Kidney epithelial cell (primary cell): ENCODE results near the gene SCARF2. TPM values are rescaled to one million over a fixed set of nuclear protein-coding genes. Genes with fewer than 3 reads are reported as not detected.
"Not testable (repeated sequence)": the region's sequence is repeated elsewhere in the genome, so short reads cannot be mapped to it uniquely, and the experiment has no call there.

Experiments
- DNase-seq: peaks from one replicate; pipeline ENCODE4 v3.0.0-alpha.2; 2010; ENCODE audit warnings: low read depth
- H3K27me3 ChIP-seq: 2 replicates; pipeline ENCODE4 v1.6.0; 2011; ENCODE audit warnings: low read length; ENCODE audit not compliant: control insufficient read depth, insufficient read depth
- H3K36me3 ChIP-seq: 2 replicates; pipeline ENCODE4 v1.5.1; 2011; ENCODE audit warnings: low read length; ENCODE audit not compliant: control insufficient read depth, insufficient read depth
- H3K4me3 ChIP-seq: 2 replicates; pipeline ENCODE4 v1.5.1; 2011; ENCODE audit warnings: low read depth, mild to moderate bottlenecking, control low read depth, low read length
- total RNA-seq: library from RNA; depleted of rRNA; stranded (reverse); fragments of >200 nt; gene quantifications from 2 replicates; pipeline ENCODE4 v1.2.3, GENCODE V29; 2015
- TF ChIP-seq, protein P1 (sequence below): IDR thresholded peaks from 2 replicates; pipeline ENCODE4 v1.5.1; 2011; ENCODE audit warnings: mild to moderate bottlenecking, moderate library complexity, low read length, control low read depth, inconsistent platforms; ENCODE audit not compliant: insufficient read depth, poor library complexity, severe bottlenecking

SCARF2 gene
- total RNA-seq, 1 donor from 2014 or later = 33.6 TPM

DNA sequence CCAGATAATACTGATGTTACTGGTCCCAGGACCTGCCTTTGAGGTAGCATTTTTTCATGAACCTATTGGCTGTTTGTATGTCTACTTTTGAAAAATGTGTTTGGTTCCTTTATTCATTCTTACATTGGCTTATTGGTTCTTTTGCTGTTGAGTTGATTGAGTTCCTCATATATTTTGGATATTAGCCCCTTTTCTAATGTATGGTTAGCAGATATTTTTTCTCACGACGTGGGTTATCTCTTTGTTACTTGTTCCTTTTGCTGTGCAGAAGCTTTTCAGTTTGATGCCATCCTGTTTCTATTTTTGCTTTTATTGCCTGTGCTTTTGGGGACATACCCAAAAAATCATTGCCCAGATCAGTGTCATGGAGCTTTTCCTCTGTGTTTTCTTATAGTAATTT, 53.5 kb downstream of the SCARF2 start:
- Histone ChIP-seq H3K36me3 (no peaks in the 10 kb centered on the region), H3K4me3 (no peak overlapping the region), H3K27me3 (no peaks in the 10 kb centered on the region)
- no peak for DNase-seq
- TF ChIP-seq, protein P1, sequence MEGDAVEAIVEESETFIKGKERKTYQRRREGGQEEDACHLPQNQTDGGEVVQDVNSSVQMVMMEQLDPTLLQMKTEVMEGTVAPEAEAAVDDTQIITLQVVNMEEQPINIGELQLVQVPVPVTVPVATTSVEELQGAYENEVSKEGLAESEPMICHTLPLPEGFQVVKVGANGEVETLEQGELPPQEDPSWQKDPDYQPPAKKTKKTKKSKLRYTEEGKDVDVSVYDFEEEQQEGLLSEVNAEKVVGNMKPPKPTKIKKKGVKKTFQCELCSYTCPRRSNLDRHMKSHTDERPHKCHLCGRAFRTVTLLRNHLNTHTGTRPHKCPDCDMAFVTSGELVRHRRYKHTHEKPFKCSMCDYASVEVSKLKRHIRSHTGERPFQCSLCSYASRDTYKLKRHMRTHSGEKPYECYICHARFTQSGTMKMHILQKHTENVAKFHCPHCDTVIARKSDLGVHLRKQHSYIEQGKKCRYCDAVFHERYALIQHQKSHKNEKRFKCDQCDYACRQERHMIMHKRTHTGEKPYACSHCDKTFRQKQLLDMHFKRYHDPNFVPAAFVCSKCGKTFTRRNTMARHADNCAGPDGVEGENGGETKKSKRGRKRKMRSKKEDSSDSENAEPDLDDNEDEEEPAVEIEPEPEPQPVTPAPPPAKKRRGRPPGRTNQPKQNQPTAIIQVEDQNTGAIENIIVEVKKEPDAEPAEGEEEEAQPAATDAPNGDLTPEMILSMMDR = no peak

DNA sequence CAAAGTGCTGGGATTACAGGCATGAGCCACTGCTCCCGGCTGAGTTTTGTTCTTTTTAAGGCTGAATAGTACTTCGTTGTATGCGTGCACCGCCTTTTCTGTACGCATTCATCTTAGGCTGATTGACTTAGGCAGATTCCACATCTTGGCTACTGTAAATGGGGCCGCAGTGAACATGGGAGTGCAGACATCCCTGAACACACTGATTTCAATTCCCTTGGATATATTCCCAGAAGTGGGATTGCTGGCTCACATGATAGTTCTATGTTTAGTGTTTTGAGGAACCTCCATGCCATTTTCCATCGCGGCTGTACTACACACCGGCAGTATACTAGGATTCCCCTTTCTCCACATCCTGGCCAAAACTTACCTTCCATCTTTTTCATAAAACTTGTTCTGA, 54.1 kb downstream of the SCARF2 start:
- Histone ChIP-seq H3K4me3 (no peak overlapping the region), H3K27me3 (no peaks in the 10 kb centered on the region), H3K36me3 (no peaks in the 10 kb centered on the region)
- no peak for DNase-seq
- TF ChIP-seq, protein P1 = no peak

DNA sequence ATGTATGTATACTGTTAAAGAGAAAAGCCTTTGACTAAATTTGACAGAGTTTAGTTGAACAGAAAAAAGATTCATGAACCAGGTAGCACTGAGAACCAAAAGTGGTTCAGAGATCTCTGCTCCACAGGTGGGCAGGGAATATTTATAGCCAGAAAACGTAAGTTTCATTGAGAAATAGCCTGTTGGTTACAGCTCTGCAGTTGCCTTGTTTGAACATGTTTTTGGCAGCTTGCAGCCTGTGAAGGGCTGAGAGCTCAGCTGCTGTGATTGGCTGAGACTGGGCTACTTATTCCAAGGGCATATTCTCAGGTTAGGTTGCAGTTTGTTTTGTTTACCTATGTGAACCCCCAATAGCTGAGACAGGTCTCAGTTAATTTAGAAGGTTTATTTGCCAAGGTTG, 57.1 kb downstream of the SCARF2 start:
- no peak for DNase-seq
- Histone ChIP-seq H3K36me3 (no peaks in the 10 kb centered on the region), H3K4me3 (no peak overlapping the region), H3K27me3 (no peaks in the 10 kb centered on the region)
- TF ChIP-seq, protein P1 = no peak

DNA sequence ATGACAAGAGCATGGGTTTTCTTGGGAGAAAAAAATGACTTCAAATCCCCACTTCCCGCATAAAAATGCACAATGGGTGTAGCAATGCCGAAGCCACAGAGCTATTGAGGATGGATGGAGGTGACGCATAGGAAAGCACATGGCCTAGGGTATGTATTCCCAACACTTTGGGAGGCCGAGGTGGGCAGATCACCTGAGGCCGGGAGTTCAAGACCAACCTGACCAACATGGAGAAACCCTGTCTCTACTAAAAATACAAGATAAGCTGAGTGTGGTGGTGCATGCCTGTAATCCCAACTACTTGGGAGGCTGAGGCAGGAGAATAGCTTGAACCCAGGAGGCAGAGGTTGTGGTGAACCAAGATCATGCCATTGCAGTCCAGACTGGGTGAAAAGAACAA, 58.9 kb downstream of the SCARF2 start:
- DNase-seq, H3K4me3 ChIP-seq, H3K36me3 ChIP-seq, H3K27me3 ChIP-seq: not testable (repeated sequence)

DNA sequence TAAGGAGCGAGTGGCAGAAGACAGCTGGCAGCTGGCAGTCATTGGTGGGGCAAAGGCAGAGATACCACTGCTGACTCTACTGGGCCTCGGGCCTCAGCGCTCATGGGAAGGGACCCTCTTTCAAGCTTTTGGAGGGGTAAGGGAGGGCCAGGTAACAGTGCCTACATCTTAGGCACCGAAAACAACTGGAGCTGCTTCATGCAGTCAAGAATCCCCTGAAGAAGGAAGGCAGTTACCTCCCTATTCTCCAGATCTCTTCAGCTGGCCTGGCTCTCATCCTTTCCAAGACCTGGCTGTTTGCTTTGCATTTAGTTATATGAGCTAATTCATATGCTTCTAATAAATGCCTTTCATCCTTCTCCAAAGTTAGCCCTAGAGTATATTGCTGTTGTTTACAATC, 59.5 kb downstream of the SCARF2 start:
- Histone ChIP-seq H3K4me3 (no peak overlapping the region), H3K27me3 (no peaks in the 10 kb centered on the region), H3K36me3 (no peaks in the 10 kb centered on the region)
- TF ChIP-seq, protein P1 = no peak
- DNase-seq = no peak

DNA sequence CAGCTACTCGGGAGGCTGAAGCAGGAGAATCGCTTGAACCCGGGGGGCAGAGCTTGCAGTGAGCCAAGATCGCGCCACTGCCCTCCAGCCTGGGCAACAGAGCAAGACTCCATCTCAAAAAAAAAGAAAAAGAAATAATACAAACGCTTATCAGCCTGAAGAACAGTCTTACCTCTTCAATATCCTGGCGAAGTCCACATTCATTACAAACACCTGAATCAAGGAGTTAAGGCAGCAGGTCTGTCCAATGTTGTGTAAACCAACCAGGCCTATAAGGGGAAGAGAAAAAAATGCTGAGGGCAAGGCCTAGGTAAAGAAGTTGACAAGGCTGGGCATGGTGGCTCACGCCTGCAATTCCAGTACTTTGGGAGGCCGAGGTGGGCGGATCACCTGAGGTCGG, 60.6 kb downstream of the SCARF2 start:
- not testable (repeated sequence) for DNase-seq, H3K36me3 ChIP-seq, H3K27me3 ChIP-seq, H3K4me3 ChIP-seq

DNA sequence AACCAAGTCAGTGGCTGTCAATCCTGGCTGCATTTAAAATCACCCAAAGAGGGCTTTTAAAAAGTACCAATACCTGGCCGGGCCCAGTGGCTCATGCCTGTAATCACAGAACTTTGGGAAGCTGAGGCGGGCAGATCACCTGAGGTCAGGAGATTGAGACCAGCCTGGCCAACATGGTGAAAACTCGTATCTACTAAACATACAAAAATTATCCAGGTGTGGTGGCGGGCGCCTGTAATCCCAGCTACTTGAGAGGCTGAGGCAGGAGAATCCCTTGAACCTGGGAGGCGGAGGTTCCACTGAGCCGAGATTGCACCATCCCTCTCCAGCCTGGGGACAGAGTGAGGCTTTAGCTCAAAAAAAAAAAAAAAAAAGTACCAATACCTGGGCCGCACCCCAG, 61.3 kb downstream of the SCARF2 start:
- H3K4me3 ChIP-seq, H3K36me3 ChIP-seq, DNase-seq, H3K27me3 ChIP-seq: not testable (repeated sequence)

Other genes with a start within 250 kb of the SCARF2 start
- gene RTN4R, start 169.5 kb downstream of the SCARF2 start, total RNA-seq = 18.2 and 22.9 TPM in 2 replicates
- 83.5 and 100 TPM in 2 replicates for gene DGCR6L, start 117.8 kb downstream of the SCARF2 start, total RNA-seq
- 23.5 TPM in 2 replicates for gene ZNF74, start 43.7 kb downstream of the SCARF2 start, total RNA-seq
- gene KLHL22, start 58.0 kb upstream of the SCARF2 start, total RNA-seq = 18.6 and 28.2 TPM in 2 replicates
- 74.3 and 79.8 TPM in 2 replicates for gene MED15, start 69.8 kb upstream of the SCARF2 start, total RNA-seq